ENCODE measurements around the gene C9orf85.
"Not testable (repeated sequence)": the region's sequence is repeated elsewhere in the genome, so short reads cannot be mapped to it uniquely, and the experiment has no call there.

C9orf85 gene

GRCh38 chr9:71887362-71887761 is 24.1 kb upstream of the C9orf85 start:
- H3K9me3 ChIP-seq (replicated peaks; ENCODE audit: low read length): peaks cover 5% of the 10 kb centered on the region
- no peak overlapping the region for H3K9ac ChIP-seq (ENCODE audit: low read depth, low read length)
- H3K27me3 ChIP-seq (ENCODE audit: control insufficient read depth, insufficient read depth, low read length): no peaks in the 10 kb centered on the region
- no peaks in the 10 kb centered on the region for H3K4me1 ChIP-seq (ENCODE audit: control insufficient read depth, insufficient read depth, low read length)
- H3K4me2 ChIP-seq (ENCODE audit: low read length): no peak overlapping the region
- no peaks in the 10 kb centered on the region for H3K36me3 ChIP-seq (ENCODE audit: insufficient read depth, low read length)
- H3K4me3 ChIP-seq (ENCODE audit: low read length): no peak overlapping the region

- Histone ChIP-seq H3K4me2 (ENCODE audit: low read length) (no peak overlapping the region), H3K4me3 (ENCODE audit: low read length) (no peak overlapping the region), H3K27me3 (ENCODE audit: control insufficient read depth, insufficient read depth, low read length) (no peaks in the 10 kb centered on the region), H3K9ac (ENCODE audit: low read depth, low read length) (no peak overlapping the region), H3K4me1 (ENCODE audit: control insufficient read depth, insufficient read depth, low read length) (no peaks in the 10 kb centered on the region), H3K36me3 (ENCODE audit: insufficient read depth, low read length) (no peaks in the 10 kb centered on the region), H3K9me3 (replicated peaks; ENCODE audit: low read length) (no peaks in the 10 kb centered on the region)
Measured at GRCh38 chr9:71890042-71890679, 21.3 kb upstream of the C9orf85 start.

- Histone ChIP-seq H3K9ac (ENCODE audit: low read depth, low read length) (no peak overlapping the region), H3K4me2 (ENCODE audit: low read length) (no peak overlapping the region), H3K4me1 (ENCODE audit: control insufficient read depth, insufficient read depth, low read length) (no peaks in the 10 kb centered on the region), H3K27me3 (ENCODE audit: control insufficient read depth, insufficient read depth, low read length) (no peaks in the 10 kb centered on the region), H3K4me3 (ENCODE audit: low read length) (no peak overlapping the region), H3K9me3 (replicated peaks; ENCODE audit: low read length) (no peaks in the 10 kb centered on the region), H3K36me3 (ENCODE audit: insufficient read depth, low read length) (no peaks in the 10 kb centered on the region)
Measured at GRCh38 chr9:71891557-71892189, 19.8 kb upstream of the C9orf85 start.

- Histone ChIP-seq H3K27me3 (ENCODE audit: control insufficient read depth, insufficient read depth, low read length) (no peaks in the 10 kb centered on the region), H3K9ac (ENCODE audit: low read depth, low read length) (no peak overlapping the region), H3K4me2 (ENCODE audit: low read length) (no peak overlapping the region), H3K9me3 (replicated peaks; ENCODE audit: low read length) (no peaks in the 10 kb centered on the region), H3K4me3 (ENCODE audit: low read length) (no peak overlapping the region), H3K36me3 (ENCODE audit: insufficient read depth, low read length) (no peaks in the 10 kb centered on the region), H3K4me1 (ENCODE audit: control insufficient read depth, insufficient read depth, low read length) (peaks cover 3% of the 10 kb centered on the region)
Measured at GRCh38 chr9:71895117-71895516, 16.3 kb upstream of the C9orf85 start.

- H3K9ac ChIP-seq (ENCODE audit: low read depth, low read length): no peak overlapping the region
- no peak overlapping the region for H3K4me3 ChIP-seq (ENCODE audit: low read length)
- peaks cover 3% of the 10 kb centered on the region for H3K4me1 ChIP-seq (ENCODE audit: control insufficient read depth, insufficient read depth, low read length)
- H3K9me3 ChIP-seq (replicated peaks; ENCODE audit: low read length): no peaks in the 10 kb centered on the region
- no peaks in the 10 kb centered on the region for H3K27me3 ChIP-seq (ENCODE audit: control insufficient read depth, insufficient read depth, low read length)
- no peak overlapping the region for H3K4me2 ChIP-seq (ENCODE audit: low read length)
- H3K36me3 ChIP-seq (ENCODE audit: insufficient read depth, low read length): no peaks in the 10 kb centered on the region
Measured at GRCh38 chr9:71895955-71896354, 15.5 kb upstream of the C9orf85 start.

GRCh38 chr9:71896761-71897160 is 14.7 kb upstream of the C9orf85 start:
- H3K4me2 ChIP-seq (ENCODE audit: low read length): no peak overlapping the region
- no peak overlapping the region for H3K4me3 ChIP-seq (ENCODE audit: low read length)
- H3K4me1 ChIP-seq (ENCODE audit: control insufficient read depth, insufficient read depth, low read length): peaks cover 3% of the 10 kb centered on the region
- no peaks in the 10 kb centered on the region for H3K27me3 ChIP-seq (ENCODE audit: control insufficient read depth, insufficient read depth, low read length)
- no peaks in the 10 kb centered on the region for H3K9me3 ChIP-seq (replicated peaks; ENCODE audit: low read length)
- no peaks in the 10 kb centered on the region for H3K36me3 ChIP-seq (ENCODE audit: insufficient read depth, low read length)
- no peak overlapping the region for H3K9ac ChIP-seq (ENCODE audit: low read depth, low read length)

GRCh38 chr9:71897577-71897976 is 13.9 kb upstream of the C9orf85 start:
- peaks cover 3% of the 10 kb centered on the region for H3K4me1 ChIP-seq (ENCODE audit: control insufficient read depth, insufficient read depth, low read length)
- H3K27me3 ChIP-seq (ENCODE audit: control insufficient read depth, insufficient read depth, low read length): no peaks in the 10 kb centered on the region
- no peaks in the 10 kb centered on the region for H3K36me3 ChIP-seq (ENCODE audit: insufficient read depth, low read length)
- H3K9me3 ChIP-seq (replicated peaks; ENCODE audit: low read length): no peaks in the 10 kb centered on the region
- no peak overlapping the region for H3K4me2 ChIP-seq (ENCODE audit: low read length)
- no peak overlapping the region for H3K9ac ChIP-seq (ENCODE audit: low read depth, low read length)
- H3K4me3 ChIP-seq (ENCODE audit: low read length): no peak overlapping the region

GRCh38 chr9:71898756-71899155 is 12.7 kb upstream of the C9orf85 start:
- H3K4me1 ChIP-seq (ENCODE audit: control insufficient read depth, insufficient read depth, low read length); H3K4me3 ChIP-seq (ENCODE audit: low read length); H3K9ac ChIP-seq (ENCODE audit: low read depth, low read length); H3K36me3 ChIP-seq (ENCODE audit: insufficient read depth, low read length); H3K9me3 ChIP-seq (replicated peaks; ENCODE audit: low read length); H3K27me3 ChIP-seq (ENCODE audit: control insufficient read depth, insufficient read depth, low read length); H3K4me2 ChIP-seq (ENCODE audit: low read length): not testable (repeated sequence)

GRCh38 chr9:71901695-71902597 is 9.5 kb upstream of the C9orf85 start:
- Histone ChIP-seq H3K36me3 (ENCODE audit: insufficient read depth, low read length) (no peaks in the 10 kb centered on the region), H3K9me3 (replicated peaks; ENCODE audit: low read length) (no peaks in the 10 kb centered on the region), H3K27me3 (ENCODE audit: control insufficient read depth, insufficient read depth, low read length) (no peaks in the 10 kb centered on the region), H3K4me1 (ENCODE audit: control insufficient read depth, insufficient read depth, low read length) (peaks cover 3% of the 10 kb centered on the region), H3K9ac (ENCODE audit: low read depth, low read length) (no peak overlapping the region), H3K4me3 (ENCODE audit: low read length) (no peak overlapping the region), H3K4me2 (ENCODE audit: low read length) (no peak overlapping the region)

GRCh38 chr9:71904076-71904475 is 7.4 kb upstream of the C9orf85 start:
- no peaks in the 10 kb centered on the region for H3K36me3 ChIP-seq (ENCODE audit: insufficient read depth, low read length)
- no peak overlapping the region for H3K4me2 ChIP-seq (ENCODE audit: low read length)
- H3K9me3 ChIP-seq (replicated peaks; ENCODE audit: low read length): no peaks in the 10 kb centered on the region
- no peak overlapping the region for H3K4me3 ChIP-seq (ENCODE audit: low read length)
- H3K27me3 ChIP-seq (ENCODE audit: control insufficient read depth, insufficient read depth, low read length): no peaks in the 10 kb centered on the region
- H3K4me1 ChIP-seq (ENCODE audit: control insufficient read depth, insufficient read depth, low read length): peaks cover 9% of the 10 kb centered on the region
- H3K9ac ChIP-seq (ENCODE audit: low read depth, low read length): no peak overlapping the region

GRCh38 chr9:71908825-71909224 is 2.6 kb upstream of the C9orf85 start:
- Histone ChIP-seq H3K9ac (ENCODE audit: low read depth, low read length) (peak overlapping the region; percentile 82), H3K36me3 (ENCODE audit: insufficient read depth, low read length) (no peaks in the 10 kb centered on the region), H3K4me2 (ENCODE audit: low read length) (peak overlapping the region; percentile 82), H3K4me1 (ENCODE audit: control insufficient read depth, insufficient read depth, low read length) (peaks cover 24% of the 10 kb centered on the region), H3K27me3 (ENCODE audit: control insufficient read depth, insufficient read depth, low read length) (no peaks in the 10 kb centered on the region), H3K9me3 (replicated peaks; ENCODE audit: low read length) (no peaks in the 10 kb centered on the region), H3K4me3 (ENCODE audit: low read length) (peak overlapping the region; percentile 87)
